ENCODE results near the gene CTXND1. TPM values are rescaled to one million over a fixed set of nuclear protein-coding genes. Genes with fewer than 3 reads are reported as not detected.

The CTXND1 gene
- total RNA-seq, 1 donor from 2014 or later = 1.1 TPM

GRCh38 chr15:80242802-80243201, 9.2 kb downstream of the CTXND1 start:
- Mint-ChIP-seq H3K36me3 (no peaks in the 10 kb centered on the region), H3K27me3 (peaks cover 34% of the 10 kb centered on the region), H3K27ac (no peak overlapping the region), H3K4me3 (no peak overlapping the region), H3K4me1 (ENCODE audit: unreplicated experiment) (peaks cover 17% of the 10 kb centered on the region), H3K9me3 (no peaks in the 10 kb centered on the region)
- peak; percentile 34 for DNase-seq (ENCODE audit: extremely low spot score, unreplicated experiment)
- TF ChIP-seq, protein P1, sequence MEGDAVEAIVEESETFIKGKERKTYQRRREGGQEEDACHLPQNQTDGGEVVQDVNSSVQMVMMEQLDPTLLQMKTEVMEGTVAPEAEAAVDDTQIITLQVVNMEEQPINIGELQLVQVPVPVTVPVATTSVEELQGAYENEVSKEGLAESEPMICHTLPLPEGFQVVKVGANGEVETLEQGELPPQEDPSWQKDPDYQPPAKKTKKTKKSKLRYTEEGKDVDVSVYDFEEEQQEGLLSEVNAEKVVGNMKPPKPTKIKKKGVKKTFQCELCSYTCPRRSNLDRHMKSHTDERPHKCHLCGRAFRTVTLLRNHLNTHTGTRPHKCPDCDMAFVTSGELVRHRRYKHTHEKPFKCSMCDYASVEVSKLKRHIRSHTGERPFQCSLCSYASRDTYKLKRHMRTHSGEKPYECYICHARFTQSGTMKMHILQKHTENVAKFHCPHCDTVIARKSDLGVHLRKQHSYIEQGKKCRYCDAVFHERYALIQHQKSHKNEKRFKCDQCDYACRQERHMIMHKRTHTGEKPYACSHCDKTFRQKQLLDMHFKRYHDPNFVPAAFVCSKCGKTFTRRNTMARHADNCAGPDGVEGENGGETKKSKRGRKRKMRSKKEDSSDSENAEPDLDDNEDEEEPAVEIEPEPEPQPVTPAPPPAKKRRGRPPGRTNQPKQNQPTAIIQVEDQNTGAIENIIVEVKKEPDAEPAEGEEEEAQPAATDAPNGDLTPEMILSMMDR (conservative IDR thresholded peaks at IDR 0.05) = no peak

DNA sequence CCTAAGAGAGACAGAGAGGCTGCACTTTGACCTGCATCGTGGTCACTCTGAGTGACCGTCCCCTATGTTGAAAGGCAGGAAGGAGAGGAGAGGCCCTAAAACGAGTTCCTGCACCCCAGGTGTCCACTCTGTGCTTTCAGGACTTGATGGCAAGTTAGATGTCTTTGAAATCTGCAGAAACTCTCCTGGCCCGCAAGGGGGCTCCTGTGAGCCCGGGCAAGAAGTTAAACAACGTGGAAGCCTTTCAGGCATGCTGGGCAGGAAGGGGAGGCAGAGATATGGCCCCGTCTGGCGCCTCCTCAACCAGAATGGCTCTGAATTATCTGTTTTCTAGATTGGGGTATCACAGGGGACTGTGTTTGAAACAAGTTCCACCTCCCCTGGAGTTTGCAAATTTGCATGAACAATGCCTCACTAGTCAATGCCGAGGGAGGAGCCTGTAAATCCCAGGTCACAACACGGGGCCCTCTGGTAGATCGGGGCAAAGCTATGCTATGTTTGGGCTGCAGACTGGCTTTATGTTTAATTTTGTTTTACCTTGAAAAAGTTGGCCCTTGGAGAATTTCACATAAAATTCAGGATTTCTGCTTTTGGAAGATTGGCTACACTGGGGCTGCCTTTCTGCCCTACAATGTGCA, 9.8 kb downstream of the CTXND1 start:
- H3K9me3 Mint-ChIP-seq = no peaks in the 10 kb centered on the region
- H3K36me3 Mint-ChIP-seq = no peaks in the 10 kb centered on the region
- TF ChIP-seq, protein P1 (conservative IDR thresholded peaks at IDR 0.05) = peak; percentile 74
- peaks cover 12% of the 10 kb centered on the region for H3K4me1 Mint-ChIP-seq (ENCODE audit: unreplicated experiment)
- H3K4me3 Mint-ChIP-seq = no peak overlapping the region
- no peak overlapping the region for H3K27ac Mint-ChIP-seq
- H3K27me3 Mint-ChIP-seq = peaks cover 29% of the 10 kb centered on the region
- DNase-seq (ENCODE audit: extremely low spot score, unreplicated experiment) = peak; percentile 55

- Mint-ChIP-seq H3K27ac (no peak overlapping the region), H3K27me3 (peaks cover 21% of the 10 kb centered on the region), H3K36me3 (no peaks in the 10 kb centered on the region), H3K9me3 (no peaks in the 10 kb centered on the region), H3K4me1 (ENCODE audit: unreplicated experiment) (peaks cover 4% of the 10 kb centered on the region), H3K4me3 (no peak overlapping the region)
- DNase-seq (ENCODE audit: extremely low spot score, unreplicated experiment) = peak; percentile 64
- TF ChIP-seq, protein P1 (conservative IDR thresholded peaks at IDR 0.05) = no peak
These were observed 10.5 kb downstream of the CTXND1 start for GRCh38 chr15:80241508-80241907.

- Mint-ChIP-seq H3K27ac (no peak overlapping the region), H3K36me3 (no peaks in the 10 kb centered on the region), H3K27me3 (peaks cover 13% of the 10 kb centered on the region), H3K9me3 (no peaks in the 10 kb centered on the region), H3K4me3 (no peak overlapping the region), H3K4me1 (ENCODE audit: unreplicated experiment) (no peaks in the 10 kb centered on the region)
- no peak for DNase-seq (ENCODE audit: extremely low spot score, unreplicated experiment)
- TF ChIP-seq, protein P1 (conservative IDR thresholded peaks at IDR 0.05) = no peak
These were observed 11.7 kb downstream of the CTXND1 start for GRCh38 chr15:80240276-80240675.

DNA sequence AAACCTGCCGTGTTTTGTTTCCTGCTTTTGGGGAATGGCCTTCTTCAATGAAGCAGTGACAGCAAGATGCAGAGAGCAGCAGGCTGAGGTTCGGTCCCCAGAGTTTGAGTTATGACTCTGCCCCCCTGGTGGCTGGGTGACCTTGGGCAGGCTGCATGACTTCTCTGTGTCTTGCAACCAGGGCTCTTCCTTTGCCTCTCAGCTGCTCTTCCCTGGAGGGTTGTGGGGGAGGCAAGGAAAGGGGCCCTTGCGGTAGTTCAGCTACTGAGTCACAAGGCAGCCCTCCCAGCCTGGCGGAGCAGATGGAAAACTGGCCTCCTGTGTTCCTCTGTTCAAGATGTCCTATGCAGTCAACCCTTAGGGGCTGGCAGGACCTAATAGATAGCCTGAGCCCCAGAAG, 17.1 kb downstream of the CTXND1 start:
- Mint-ChIP-seq H3K27ac (no peak overlapping the region), H3K9me3 (no peaks in the 10 kb centered on the region), H3K4me1 (ENCODE audit: unreplicated experiment) (peaks cover 10% of the 10 kb centered on the region), H3K4me3 (no peak overlapping the region), H3K36me3 (no peaks in the 10 kb centered on the region), H3K27me3 (peaks cover 25% of the 10 kb centered on the region)
- DNase-seq (ENCODE audit: extremely low spot score, unreplicated experiment) = no peak
- TF ChIP-seq, protein P1 (conservative IDR thresholded peaks at IDR 0.05) = peak; percentile 66

Measured in type B pancreatic cell (in vitro differentiated cells).